Spleen (tissue), 11 donors: Measurements from ENCODE around the gene ZNF107. TPM values are rescaled to one million over a fixed set of nuclear protein-coding genes. Genes with fewer than 3 reads are reported as not detected.

Source experiments
- DNase-seq: peaks from one replicate; pipeline ENCODE4 v3.0.0-alpha.2; 2020
- H3K27ac ChIP-seq, 8 donors: fragments of 200-600 bp; sonication (generic) in 7 of 8; 1 replicate in 4 of 8; 2 replicates in 4 of 8; pipeline versions ENCODE4 v1.5.0 to v1.8.0; 2016 to 2021; ENCODE audit warnings: inconsistent platforms in 4 of 8, mild to moderate bottlenecking in 4 of 8, moderate library complexity in 1 of 8
- H3K27me3 ChIP-seq, 7 donors: fragments of 200-600 bp; sonication (generic) in 6 of 7; replicated peaks in 1 of 7; 1 replicate in 4 of 7; 2 replicates in 3 of 7; pipeline versions ENCODE4 v1.5.0 to v1.8.0; 2016 to 2021; ENCODE audit warnings: inconsistent platforms in 3 of 7, mild to moderate bottlenecking in 1 of 7
- H3K36me3 ChIP-seq, 6 donors: fragments of 200-600 bp; sonication (generic) in 5 of 6; 1 replicate in 4 of 6; 2 replicates in 2 of 6; pipeline versions ENCODE4 v1.5.0 to v1.8.0; 2016 to 2021; ENCODE audit warnings: inconsistent platforms in 2 of 6
- H3K4me1 ChIP-seq, 6 donors: fragments of 200-600 bp; sonication (generic) in 5 of 6; 1 replicate in 3 of 6; 2 replicates in 3 of 6; pipeline versions ENCODE4 v1.5.0 to v1.8.0; 2016 to 2021; ENCODE audit warnings: inconsistent platforms in 3 of 6
- H3K4me3 ChIP-seq, 8 donors: fragments of 200-600 bp; sonication (generic) in 7 of 8; 1 replicate in 4 of 8; 2 replicates in 4 of 8; pipeline versions ENCODE4 v1.5.0 to v1.8.0; 2016 to 2021; ENCODE audit warnings: inconsistent platforms in 4 of 8, mild to moderate bottlenecking in 4 of 8, moderate library complexity in 2 of 8
- H3K9me3 ChIP-seq, 8 donors: fragments of 200-600 bp; sonication (generic) in 7 of 8; 1 replicate in 4 of 8; 2 replicates in 4 of 8; pipeline versions ENCODE4 v1.5.0 to v1.8.0; 2016 to 2021; ENCODE audit warnings: inconsistent platforms in 4 of 8
- CTCF ChIP-seq, 11 experiments: fragments of 200-600 bp in 7 of 11; fragments of 450-650 bp in 4 of 11; sonication (generic) in 4 of 11; IDR thresholded peaks in 8 of 11; conservative IDR thresholded peaks in 3 of 11; 1 replicate in 7 of 11; 2 replicates in 4 of 11; pipeline versions ENCODE4 v1.4.0 to v1.8.0; 2016 to 2021; ENCODE audit warnings: antibody characterized with exemption in 11 of 11, inconsistent platforms in 4 of 11, mild to moderate bottlenecking in 1 of 11
- POLR2A ChIP-seq, 3 donors: fragments of 450-650 bp; IDR thresholded peaks; one replicate each; pipeline ENCODE4 v1.5.1; 2017; ENCODE audit warnings: antibody characterized with exemption in 3 of 3, mild to moderate bottlenecking in 1 of 3
- POLR2AphosphoS5 ChIP-seq, 3 donors: sonication (generic); formaldehyde crosslinking; IDR thresholded peaks; one replicate each; pipeline ENCODE4 v1.5.1; 2017; ENCODE audit warnings: antibody characterized with exemption in 3 of 3
- WGBS, 5 donors: extraction: QIAGEN DNeasy Blood & Tissue Kit in 3 of 5; methylation state at CpG; one replicate each; pipeline versions ENCODE4 v1.1.5 to v1.1.7; 2013 to 2018; 5-methylcytosine and 5-hydroxymethylcytosine counted together
- intact Hi-C: fragments of 100-400 bp; cut with DNase I; formaldehyde crosslinking; loops from one replicate; pipeline ENCODE4 v1.15.0; 2023; ENCODE audit warnings: low total_unique reads
- polyA plus RNA-seq, 3 donors: library from polyadenylated mRNA; stranded (reverse); fragments of 200-250 nt; gene quantifications; one replicate each; pipeline ENCODE4 v1.2.1, GENCODE V29; 2013
- total RNA-seq, 7 donors: library from RNA; depleted of rRNA in 3 of 7; stranded (reverse); fragments of >200 nt in 3 of 7; fragmentation: NEBNext Ultra II Directional in 4 of 7; extraction: Animal tissue kit (Norgen Biotek cat#: 25700) in 4 of 7; gene quantifications; one replicate each; pipeline versions ENCODE4 v1.1.0 to v1.2.1, GENCODE V29; 2016 to 2021
- donor health status: healthy with polysubstance abuse.
- donor health status: DM: no; HTN: no; CAD: no; lungs with moderate emphysema.
- donor health status: DM: no; HTN: no; CAD: no.
- donor health status: Bipolar disorder and iron deficiency.
- donor health status: healthy.
- donor health status: DM: no; HTN: no; CAD: no.
- donor health status: DM: yes; HTN: yes; CAD: no.

ZNF107 gene
- total and polyA plus RNA-seq, 10 donors, result 5.8 to 52.5 (median 17.9) TPM

DNA sequence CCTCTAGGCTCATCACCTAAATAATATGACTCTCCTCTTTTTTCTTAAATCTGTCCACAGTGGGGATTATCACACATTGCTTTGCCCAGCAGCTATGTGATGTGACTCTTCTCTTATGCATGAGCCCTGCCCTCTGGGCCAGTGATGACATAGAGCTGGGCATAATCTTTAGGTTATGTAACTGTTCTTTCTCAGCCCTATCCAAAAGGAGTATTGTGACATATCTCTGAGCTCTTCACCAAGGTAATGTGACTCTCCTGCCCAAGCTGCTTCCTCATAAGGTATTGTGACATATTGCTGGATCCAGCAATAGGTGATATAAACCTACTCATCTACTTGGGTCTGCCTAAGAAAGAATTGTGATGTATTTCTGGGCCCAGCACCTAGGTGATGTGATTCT, 37.7 kb upstream of the ZNF107 start:
- H3K9me3 ChIP-seq, result no peaks in the 10 kb centered on the region
- TF ChIP-seq POLR2AphosphoS5 (IDR thresholded peaks at IDR 0.05), result no peak
- no peak for TF ChIP-seq POLR2A (IDR thresholded peaks at IDR 0.05)
- TF ChIP-seq CTCF (IDR thresholded peaks at IDR 0.05 in 8 of 11, conservative IDR thresholded peaks at IDR 0.05 in 3 of 11), result no peak
- H3K27me3 ChIP-seq, result no peaks in the 10 kb centered on the region
- H3K36me3 ChIP-seq, result no peaks in the 10 kb centered on the region
- H3K4me1 ChIP-seq, result no peaks in the 10 kb centered on the region
- intact Hi-C loops, result loop anchor here (10.0 kb wide), 1 partner anchor 1623 kb away; no protein-coding TSS in a partner anchor
- H3K4me3 ChIP-seq, result no peak overlapping the region
- peak overlapping the region in 2 of 8 donors; percentile 40 to 51 for H3K27ac ChIP-seq
- DNase-seq, result no peak

GRCh38 chr7:64628721-64629120, 37.2 kb upstream of the ZNF107 start:
- Histone ChIP-seq H3K27ac (peak overlapping the region in 2 of 8 donors; percentile 40 to 51), H3K9me3 (no peaks in the 10 kb centered on the region), H3K4me3 (no peak overlapping the region), H3K36me3 (no peaks in the 10 kb centered on the region), H3K27me3 (no peaks in the 10 kb centered on the region), H3K4me1 (no peaks in the 10 kb centered on the region)
- TF ChIP-seq POLR2AphosphoS5 (IDR thresholded peaks at IDR 0.05), result no peak
- WGBS, 5 donors, result 60 to 89% (median 74%) methylated on average over 3 of the region's 3 CpGs
- intact Hi-C loops, result loop anchor here (10.0 kb wide), 1 partner anchor 1624 kb away; no protein-coding TSS in a partner anchor
- DNase-seq, result no peak

DNA sequence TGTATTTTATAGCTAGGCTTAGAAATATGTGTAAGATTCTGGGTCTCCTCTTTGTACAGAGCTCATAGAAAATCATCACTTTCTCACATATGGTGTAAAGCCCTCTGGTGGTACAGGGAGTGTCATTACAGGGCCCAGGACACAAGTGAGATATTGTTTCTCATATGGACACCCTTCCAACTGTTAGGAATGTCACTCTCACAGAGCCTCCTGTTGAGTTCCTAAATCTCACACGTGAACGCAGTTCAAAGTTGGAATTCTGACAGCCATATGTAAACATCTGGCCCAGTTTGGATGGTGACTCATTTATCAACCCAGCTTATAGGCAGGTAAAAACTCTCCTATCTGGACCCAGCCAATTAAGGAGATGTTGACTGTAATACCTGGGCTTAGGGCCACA, 35.4 kb upstream of the ZNF107 start:
- intact Hi-C loops, result no loop called here
- no peaks in the 10 kb centered on the region for H3K27me3 ChIP-seq
- no peak overlapping the region for H3K27ac ChIP-seq
- 35 to 50% (median 38%) methylated on average over 2 of the region's 2 CpGs for WGBS, 5 donors
- TF ChIP-seq POLR2A (IDR thresholded peaks at IDR 0.05) (no peak), CTCF (IDR thresholded peaks at IDR 0.05 in 8 of 11, conservative IDR thresholded peaks at IDR 0.05 in 3 of 11) (peak in 8 of 11 experiments; percentile 15 to 59 (median 50))
- H3K4me1 ChIP-seq, result no peaks in the 10 kb centered on the region
- H3K36me3 ChIP-seq, result no peaks in the 10 kb centered on the region
- H3K4me3 ChIP-seq, result no peak overlapping the region
- DNase-seq, result no peak
- no peaks in the 10 kb centered on the region for H3K9me3 ChIP-seq

- 63 to 89% (median 71%) methylated on average over 1 of the region's 1 CpG for WGBS, 5 donors
Observed at GRCh38 chr7:64632029-64632428, 33.9 kb upstream of the ZNF107 start.

GRCh38 chr7:64633401-64633800, 32.5 kb upstream of the ZNF107 start:
- H3K27me3 ChIP-seq, result no peaks in the 10 kb centered on the region
- no peak overlapping the region for H3K4me3 ChIP-seq
- no peak overlapping the region for H3K27ac ChIP-seq
- H3K36me3 ChIP-seq, result no peaks in the 10 kb centered on the region
- intact Hi-C loops, result no loop called here
- no peaks in the 10 kb centered on the region for H3K9me3 ChIP-seq
- no peaks in the 10 kb centered on the region for H3K4me1 ChIP-seq
- TF ChIP-seq POLR2A (IDR thresholded peaks at IDR 0.05) (no peak), CTCF (IDR thresholded peaks at IDR 0.05 in 8 of 11, conservative IDR thresholded peaks at IDR 0.05 in 3 of 11) (no peak), POLR2AphosphoS5 (IDR thresholded peaks at IDR 0.05) (no peak)
- WGBS, 5 donors, result 59 to 76% (median 64%) methylated on average over 3 of the region's 3 CpGs
- no peak for DNase-seq

More at GRCh38 chr7:64632029-64632428, 33.9 kb upstream of the ZNF107 start:
- Histone ChIP-seq H3K4me3 (no peak overlapping the region), H3K36me3 (no peaks in the 10 kb centered on the region), H3K9me3 (no peaks in the 10 kb centered on the region), H3K4me1 (no peaks in the 10 kb centered on the region), H3K27ac (no peak overlapping the region), H3K27me3 (no peaks in the 10 kb centered on the region)
- DNase-seq, result no peak
- TF ChIP-seq POLR2A (IDR thresholded peaks at IDR 0.05), result no peak
- intact Hi-C loops, result no loop called here
